Hippocampal formation (tissue), 2 donors: ENCODE results near the gene ALOX15.
"Not testable (repeated sequence)": the region's sequence is repeated elsewhere in the genome, so short reads cannot be mapped to it uniquely, and the experiment has no call there.

Experiments used
- DNase-seq, 2 donors: peaks; one replicate each; lab custom pipeline; 2025; lab: John Stamatoyannopoulos, UW

The ALOX15 gene, protein sequence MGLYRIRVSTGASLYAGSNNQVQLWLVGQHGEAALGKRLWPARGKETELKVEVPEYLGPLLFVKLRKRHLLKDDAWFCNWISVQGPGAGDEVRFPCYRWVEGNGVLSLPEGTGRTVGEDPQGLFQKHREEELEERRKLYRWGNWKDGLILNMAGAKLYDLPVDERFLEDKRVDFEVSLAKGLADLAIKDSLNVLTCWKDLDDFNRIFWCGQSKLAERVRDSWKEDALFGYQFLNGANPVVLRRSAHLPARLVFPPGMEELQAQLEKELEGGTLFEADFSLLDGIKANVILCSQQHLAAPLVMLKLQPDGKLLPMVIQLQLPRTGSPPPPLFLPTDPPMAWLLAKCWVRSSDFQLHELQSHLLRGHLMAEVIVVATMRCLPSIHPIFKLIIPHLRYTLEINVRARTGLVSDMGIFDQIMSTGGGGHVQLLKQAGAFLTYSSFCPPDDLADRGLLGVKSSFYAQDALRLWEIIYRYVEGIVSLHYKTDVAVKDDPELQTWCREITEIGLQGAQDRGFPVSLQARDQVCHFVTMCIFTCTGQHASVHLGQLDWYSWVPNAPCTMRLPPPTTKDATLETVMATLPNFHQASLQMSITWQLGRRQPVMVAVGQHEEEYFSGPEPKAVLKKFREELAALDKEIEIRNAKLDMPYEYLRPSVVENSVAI

DNA sequence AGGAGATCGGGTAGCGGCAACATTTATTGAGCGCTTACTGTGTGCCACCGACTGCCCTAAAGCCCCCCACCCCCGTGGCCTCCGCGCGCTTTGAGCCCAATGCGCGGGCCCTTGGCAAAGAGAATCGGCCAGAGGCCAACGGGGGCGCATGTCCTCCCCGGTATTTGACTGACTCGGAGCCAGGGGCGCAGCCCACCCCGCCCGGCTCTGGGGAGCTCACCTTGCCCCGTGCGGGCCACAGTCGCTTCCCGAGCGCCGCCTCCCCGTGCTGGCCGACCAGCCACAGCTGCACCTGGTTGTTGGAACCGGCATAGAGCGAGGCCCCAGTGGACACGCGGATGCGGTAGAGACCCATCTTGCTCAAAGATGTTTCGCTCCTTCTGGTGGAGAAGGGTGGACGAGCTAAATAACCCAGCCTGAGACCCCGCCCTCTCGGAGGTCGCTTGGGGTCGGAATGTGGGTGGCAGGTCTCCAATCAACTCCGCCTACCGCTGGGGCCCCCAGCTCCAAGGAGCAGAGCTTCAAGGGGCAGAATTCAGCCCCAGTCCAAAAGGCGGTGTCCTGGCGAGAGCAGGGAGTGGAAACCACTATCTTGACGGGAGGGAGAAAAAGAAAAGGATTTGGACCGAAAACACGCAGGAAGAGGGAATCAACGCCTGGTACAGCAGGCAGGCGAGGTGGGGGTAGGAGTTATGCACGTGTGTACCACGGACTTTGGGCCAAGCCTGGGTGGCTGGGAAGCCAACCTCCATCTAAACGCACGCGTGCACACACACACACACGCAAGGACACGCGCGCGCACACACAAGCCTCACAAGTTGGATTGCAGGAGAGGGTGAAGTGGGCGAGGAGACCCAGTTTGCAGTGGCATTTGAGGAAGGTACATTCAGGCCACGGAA is at the start of gene ALOX15:
Gene ALOX15, minus strand, starts transcription at position 382 of the 899 bp plus-strand sequence. Its CDS starts 27 bp downstream, at position 355.
- no peak for DNase-seq

DNA sequence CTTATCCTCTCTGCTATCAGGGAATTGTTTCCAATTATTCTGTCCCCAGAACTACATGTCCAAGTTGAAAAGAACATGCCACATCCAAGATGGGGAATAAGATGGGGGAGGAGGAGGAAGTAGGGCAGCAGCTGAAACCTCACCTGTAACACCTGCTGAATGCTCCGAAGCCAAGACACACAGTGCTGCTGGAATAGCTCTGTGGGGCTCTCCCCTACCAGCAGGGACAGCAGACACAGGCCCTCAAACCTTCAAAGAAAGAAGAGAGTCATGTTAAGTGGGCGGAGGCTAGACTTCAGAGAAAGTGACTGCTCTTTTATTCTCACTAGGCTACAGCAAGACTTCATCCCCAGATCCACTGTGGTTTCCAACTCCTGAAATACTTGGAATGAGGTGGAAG is 49.3 kb upstream of the ALOX15 start:
- DNase-seq = no peak

DNA sequence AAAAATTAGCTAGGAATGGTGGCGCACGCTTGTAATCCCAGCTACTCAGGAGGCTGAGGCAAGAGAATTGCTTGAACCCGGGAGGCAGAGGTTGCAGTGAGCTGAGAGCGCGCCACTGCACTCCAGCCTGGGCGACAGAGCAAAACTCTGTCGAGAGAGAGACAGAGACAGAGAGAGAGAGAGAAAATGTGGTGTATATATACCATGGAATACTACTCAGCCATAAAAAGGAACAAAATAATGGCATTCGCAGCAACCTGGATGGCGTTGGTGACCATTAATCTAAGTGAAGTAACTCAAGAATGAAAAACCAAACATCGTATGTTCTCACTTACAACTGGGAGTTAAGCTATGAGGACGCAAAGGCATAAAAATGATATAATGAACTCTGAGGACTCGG is 48.4 kb upstream of the ALOX15 start:
- not testable (repeated sequence) for DNase-seq

DNA sequence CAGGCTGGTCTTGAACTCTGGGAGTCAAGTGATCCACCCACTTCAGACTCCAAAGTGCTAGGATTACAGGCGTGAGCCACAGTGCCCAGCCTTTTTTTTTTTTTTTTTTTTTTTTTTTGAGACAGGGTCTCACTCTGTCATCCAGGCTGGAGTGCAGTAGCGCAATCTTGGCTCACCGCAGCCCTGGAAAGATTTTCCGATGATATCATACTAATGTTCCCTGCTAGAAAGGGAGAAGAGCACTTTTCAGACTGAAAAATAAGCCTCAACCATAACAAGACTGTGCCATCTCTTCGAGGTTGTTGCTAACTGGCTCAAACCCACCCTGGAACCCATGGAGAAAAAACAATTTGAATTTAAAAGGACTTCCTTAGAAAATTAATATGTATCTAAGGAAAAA is 42.3 kb upstream of the ALOX15 start:
- DNase-seq = not testable (repeated sequence)

DNA sequence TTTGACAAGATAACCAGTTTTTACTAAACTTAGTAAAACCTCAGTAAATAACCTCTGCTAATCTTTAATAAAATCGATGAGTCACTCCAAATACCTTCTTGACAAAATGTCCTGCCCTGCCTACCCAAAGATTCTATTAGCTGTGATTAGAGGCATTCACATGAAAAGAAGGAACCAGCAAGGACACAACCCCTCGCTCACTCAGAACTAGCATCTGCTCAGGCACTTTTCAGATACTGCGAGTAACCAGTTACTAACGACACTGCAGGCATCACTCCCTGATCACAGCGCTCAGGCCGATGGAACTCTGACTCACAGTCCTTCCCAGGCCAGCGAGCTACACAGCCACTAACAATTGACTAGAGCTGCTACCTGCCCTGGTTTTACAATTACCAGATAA is 38.2 kb upstream of the ALOX15 start:
- DNase-seq = no peak

DNA sequence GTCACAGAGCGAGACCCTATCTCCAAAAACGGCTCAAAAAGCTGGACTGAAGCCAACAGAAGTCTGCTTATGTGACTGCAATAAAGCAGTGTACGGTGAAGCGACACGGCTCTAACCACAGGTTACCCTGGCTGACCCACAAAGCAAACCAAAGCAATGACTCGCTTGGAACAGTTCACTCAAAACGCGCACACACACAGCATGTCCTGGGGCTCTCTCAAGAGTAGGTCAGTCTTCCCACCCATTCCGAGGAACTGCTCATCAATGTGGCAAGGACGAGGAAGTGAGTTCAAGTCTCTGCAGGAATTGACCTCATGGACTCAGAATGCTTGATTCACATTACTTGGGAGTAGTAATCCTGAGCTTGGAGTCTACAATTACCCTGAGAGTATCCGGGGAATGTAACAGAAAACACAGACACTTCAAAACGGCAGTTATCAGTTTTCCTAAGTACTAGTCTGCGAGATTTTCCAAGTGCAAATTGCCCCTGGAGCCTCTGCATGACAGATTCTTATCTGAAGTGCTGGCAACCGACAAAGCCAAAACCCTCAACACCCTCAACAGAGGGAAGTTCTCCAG is 37.1 kb upstream of the ALOX15 start:
- DNase-seq = no peak

DNA sequence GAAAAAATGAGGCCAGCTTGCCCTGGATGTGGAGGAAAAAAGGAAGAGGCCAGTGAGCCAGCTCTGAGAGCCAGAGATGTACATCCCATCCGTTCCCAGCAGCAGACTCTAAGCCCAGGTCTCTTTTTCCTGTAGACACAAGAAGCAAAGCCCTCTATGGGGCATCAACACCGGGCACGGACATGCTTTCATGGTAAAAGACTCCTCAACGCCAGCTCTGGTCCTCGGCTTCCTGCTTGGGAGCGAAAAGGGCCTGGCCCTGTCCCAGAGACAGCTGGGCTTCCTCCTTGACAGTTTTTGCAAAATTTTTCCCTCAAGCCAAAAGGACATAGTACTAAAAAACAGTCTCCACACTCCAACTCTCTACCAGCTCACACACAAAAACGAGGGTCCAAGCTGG is 35.3 kb upstream of the ALOX15 start:
- DNase-seq = no peak

DNA sequence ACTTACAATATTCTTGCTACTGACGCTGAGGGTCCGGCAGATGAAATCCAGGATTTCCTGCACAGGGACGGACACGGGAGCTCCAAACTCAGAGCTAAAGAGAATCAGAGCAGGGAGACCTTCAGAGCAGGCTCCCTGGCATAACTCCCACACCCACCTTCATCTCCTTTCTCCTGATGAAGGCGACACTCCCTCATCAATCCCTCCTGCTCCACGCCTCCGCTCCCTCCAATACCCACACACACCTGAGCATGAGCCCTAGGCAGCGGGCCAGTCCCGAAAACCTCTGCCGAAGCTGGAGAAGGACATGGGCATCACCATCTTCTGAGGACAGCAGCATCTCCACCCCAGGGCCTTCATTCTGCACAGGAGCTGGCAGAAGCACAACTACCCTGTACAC is 34.3 kb upstream of the ALOX15 start:
- DNase-seq = no peak

DNA sequence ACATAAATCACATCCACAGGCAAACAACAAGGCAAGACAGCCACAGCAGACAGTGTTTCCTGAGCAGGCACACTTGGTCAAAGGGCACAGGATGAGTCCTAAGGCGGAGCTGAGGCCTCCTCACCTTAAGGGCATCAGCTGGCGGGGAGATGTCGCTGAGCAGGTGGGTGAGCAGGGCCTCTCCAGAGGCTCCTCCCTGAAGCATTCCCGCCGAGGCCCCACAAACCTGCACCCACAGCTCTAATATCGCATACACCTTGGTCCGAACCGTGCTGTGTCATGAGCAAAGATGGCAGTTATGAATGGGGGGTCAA is 33.2 kb upstream of the ALOX15 start:
- DNase-seq = no peak

DNA sequence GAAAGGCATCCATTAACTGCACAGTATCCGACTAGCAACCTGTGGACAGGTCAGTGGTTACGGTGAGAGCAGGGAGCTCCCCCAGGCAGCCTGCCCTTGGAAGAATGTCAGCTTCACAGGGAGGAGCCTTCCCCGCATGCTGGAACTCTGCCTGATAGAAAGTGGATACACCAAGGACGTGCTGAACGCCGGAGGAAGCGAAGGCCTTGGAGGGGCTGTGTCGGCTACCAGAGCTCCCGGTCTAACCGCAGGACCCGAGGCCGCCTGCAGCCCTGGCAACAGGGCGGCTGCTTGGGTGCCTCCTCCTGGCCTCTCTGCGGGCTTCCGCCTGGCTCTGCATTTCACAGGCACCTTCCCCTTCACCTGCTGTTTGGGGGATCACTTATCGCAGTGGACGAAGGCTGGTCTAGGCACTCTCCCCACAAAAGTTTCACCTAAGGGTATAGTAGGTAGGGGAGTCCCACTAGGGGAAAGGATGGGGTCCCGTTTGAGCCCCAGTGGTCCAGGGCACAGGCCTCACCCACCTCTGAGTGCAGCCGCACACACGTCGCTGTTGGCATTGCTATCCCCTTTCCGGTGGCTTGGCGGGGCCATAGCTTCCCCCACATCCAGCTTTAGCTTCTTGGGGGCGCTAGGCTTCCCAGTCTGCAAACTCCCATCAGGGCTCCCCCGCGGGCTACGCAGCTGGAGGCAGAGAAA is 32.7 kb upstream of the ALOX15 start:
- no peak for DNase-seq

DNA sequence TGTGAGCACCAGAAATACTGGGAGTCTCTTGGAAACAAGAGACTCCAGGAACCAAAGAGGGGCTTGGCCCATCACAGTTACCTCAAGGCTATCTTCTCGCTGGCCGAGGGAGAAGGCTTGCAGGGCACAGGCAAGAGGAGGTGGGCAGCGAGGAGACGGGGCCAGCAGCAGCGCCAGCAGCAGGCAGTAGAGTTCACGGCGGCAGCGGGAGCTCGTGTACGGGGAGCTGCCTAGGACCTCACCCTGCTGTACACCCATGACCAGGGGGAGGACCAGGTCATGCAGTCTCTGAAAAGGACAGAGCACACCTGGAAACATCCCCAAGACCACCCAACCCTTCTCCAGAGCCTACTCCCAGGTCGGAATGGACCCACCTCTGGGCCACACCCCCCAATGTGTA is 31.7 kb upstream of the ALOX15 start:
- DNase-seq = no peak

DNA sequence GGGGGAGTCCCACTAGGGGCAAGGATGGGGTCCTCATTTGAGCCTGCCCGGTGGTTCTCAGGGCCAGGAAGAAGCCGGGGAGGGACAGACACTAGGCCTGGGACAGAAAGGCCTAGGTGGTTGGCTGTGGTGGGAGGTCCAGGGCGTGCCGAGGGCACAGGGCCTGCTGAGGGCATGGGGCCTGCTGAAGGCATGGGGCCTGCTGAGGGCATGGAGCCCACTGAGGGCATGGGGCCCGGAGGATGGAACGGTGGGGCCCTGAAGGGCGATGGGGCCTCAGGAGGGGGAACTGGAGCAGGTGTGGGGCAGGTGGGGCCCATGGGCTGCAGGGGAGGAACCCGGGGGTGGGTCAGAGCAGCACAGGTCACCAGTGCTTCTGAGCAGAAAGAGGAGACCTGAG is 31.3 kb upstream of the ALOX15 start:
- no peak for DNase-seq

DNA sequence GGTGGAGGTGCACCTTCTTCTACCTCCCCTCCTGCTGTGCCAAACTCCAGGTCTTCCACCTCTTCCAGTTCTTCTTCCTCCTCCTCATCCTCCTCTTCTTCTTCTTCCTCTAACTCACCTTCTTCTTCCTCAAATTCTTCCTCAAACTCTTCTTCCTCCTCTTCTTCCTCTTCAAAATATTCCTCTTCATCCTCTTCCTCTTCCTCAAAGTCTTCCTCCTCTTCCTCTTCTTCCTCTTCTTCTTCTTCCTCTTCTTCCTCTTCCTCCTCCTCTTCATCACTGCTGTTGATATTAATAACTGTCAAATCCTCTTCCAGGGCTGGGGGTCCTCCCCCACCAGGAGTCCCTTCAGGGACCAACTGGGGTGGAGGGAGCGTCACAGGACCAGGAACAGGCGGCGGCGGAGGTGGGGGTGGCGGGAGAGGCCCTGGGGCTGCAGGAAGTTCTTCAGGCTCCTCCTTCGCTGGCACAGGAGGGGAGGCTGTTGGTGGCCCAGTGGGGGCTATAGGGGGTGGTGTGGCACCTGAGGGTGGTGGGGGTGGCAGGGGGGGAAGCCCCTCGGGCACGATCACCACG is 30.7 kb upstream of the ALOX15 start:
- DNase-seq = no peak

DNA sequence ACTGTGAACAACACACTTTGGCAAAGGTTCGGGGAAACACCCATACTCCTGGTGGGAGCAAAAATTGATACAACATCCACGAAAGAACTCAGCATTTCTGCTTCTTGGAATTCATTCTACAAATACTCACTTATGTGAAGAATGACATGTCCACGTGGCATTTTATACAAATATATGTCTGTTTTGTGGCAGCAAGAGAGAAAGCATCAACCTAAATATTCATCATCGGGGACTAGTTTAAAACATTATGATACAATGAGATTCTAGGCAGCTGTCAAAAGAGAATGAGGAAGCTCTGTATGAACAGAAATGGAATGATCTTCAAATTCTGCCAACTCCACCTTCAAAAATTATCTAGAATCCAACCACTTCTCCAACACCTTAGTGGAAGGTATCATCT is 25.7 kb upstream of the ALOX15 start:
- DNase-seq = no peak

DNA sequence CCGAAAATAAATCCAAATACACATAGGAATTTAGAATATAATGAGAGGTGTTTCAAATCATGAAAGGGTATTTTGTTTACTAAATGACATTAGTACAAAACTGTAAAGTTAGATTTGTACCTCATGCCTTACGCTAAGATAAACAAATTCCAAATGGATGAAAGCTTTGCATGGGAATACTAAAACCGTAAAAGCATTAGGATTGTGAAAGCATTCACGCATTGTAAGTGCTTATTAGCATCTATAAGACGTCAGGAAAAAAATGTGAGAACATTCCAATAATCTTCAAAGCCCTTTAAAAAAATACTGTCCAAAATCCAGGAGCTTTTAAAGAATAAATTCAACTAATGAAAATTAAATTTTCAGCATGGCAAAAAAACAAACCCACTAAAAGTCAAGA is 24.8 kb upstream of the ALOX15 start:
- DNase-seq = no peak

DNA sequence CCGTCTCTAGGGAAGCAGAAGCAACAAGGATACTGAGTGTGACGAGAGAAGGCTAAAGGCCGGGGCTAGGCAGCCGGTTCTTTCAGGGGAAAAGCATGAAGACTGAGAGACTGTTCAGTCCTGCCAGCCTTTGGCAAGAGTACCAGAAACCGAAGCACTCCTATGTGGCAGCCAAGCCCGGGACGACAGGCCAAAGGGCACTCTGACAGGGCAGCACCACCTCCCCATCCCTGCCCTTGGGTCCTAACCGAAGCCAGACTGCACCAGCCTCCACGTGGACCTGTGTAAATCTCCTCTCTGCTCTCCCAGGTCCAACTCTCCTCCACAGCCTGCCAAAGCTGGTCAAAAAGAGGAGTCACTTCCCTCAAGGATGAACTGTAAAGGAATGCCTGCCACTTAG is 23.5 kb upstream of the ALOX15 start:
- DNase-seq = no peak

DNA sequence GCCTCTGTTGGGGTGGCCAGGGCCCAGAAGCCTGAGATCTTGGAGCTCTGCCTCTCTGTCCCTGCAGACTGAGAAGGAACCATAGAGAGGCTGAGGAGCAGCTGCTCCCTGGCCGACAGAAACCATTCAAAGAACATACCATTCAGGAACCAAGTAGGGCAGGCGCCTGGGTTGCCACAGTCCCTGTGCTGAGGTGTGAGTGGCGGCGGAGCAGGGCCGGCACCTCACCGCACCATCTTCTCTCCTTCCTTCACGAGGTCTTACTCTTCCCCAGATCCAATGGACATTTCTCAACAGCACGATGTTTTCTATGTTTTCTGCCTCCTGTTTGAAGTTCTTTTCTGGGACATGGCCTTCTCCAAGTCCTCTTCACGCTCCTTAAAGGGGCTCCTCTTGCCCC is 22.8 kb upstream of the ALOX15 start:
- no peak for DNase-seq

DNA sequence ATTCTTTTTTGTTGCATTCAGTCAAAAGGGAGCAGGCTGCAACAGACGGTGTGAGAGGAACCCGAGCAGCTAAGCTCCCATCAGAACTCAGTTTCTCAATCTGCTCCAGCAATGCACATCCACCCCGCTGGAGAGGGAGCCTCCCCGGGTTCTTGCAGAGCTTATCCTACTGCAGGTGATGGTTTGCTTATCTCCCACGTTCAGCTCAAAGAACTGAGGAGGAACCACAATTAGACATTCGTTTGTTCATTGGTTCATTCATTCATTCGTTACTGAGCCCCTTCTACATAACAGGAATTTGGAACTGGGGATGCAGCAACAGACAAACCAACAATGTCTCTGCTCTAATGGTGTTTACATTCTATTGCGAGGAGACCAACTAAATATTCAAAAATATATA is 22.2 kb upstream of the ALOX15 start:
- DNase-seq = no peak

DNA sequence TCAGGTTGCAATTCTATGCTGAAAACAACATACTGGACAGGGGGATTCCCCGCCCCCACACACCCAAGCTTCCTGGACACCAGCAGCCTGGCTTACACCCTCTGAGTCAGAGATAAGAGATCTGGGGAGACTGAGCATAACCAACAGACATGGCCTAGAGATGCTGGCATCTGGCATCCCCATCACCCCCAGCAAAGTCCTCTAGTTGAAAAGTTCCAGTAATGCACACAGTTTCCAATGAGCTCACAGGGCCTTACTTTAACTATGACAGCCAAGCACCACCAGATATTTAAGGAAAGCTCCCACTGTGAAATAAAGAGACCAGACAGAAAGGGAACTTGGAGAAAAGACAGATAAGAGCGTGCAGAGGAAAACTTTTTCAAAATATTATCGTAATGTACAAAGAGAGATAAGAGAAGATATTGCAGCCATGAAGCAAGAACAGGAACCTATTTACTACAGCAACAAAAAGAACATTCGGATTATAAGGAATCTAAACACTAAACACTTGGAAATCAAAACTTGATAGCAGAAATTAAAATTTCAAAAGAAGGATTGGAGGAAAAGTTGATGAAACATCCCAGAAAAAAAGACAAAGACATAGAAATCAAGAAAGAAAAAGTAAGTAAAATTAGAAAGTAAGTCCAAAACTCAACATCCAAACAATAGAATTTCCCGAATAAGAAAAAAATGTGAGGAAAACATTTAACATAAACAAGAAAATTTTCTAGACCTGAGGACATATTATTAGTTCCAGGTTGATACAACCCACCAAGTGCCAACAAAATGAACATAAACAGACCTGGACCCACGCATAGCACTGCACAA is 17.2 kb upstream of the ALOX15 start:
- no peak for DNase-seq

DNA sequence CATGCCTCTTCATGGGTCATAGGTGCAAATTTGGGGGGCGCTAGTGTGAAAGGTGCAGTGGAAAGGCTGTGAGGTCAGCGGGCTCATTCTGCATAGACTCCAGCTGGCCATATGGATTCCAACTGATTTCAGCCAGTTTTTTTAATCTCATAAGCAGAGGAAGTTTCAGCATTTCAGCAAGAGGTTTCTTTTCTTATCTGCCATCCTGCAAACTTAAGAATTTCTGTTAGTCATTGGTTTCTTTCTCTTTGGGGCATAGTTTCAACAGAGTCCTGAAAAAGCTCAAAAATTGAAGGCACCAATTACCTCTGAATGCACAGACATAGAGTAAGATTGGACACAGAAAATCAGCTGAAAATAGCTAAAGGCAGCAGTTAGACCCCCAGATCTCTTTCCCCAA is 16.2 kb upstream of the ALOX15 start:
- no peak for DNase-seq

DNA sequence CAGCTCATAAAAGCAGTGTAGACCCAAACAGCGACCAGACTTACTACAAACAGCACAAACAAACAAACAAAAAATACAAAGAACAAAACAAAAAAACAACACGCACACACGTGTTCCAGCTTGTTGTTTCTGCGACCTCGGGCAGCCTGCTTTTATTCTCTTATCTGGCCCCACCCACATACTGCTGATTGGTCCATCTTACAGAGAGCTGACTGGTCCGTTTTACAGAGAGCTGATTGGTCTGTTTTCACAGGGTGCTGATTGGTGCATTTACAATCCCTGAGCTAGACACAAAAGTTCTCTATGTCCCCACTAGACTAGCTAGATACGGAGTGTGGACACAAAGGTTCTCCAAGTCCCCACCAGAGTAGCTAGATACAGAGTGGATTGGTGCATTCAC is 14.5 kb upstream of the ALOX15 start:
- DNase-seq = not testable (repeated sequence)
